ENCODE results near the gene KLK13.

Gene KLK13

DNA sequence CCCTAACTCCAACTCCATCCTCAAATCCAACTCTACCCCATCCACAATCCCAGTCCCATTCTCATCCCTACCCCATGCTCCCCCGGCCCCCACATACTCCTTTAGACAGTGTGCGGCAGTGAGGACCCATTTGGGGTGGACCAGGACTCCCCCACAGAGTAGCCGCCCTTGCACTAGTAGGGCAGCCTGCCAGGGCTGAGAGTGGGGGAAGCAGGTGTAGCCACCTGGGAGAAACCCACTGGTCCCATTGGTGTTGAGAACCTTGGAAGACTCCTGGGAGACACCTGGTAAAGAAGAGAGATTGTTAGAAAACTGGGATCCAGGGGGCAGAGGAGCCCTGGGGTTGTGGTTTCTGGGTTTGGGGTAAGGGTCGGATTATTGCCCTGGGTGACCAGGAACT lies 4.6 kb downstream of the KLK13 start:
- DNase-seq (ENCODE audit: low read depth, low spot score), result no peak
- no peak overlapping the region for H3K4me3 ChIP-seq (ENCODE audit: low read depth, low read length)
- ChIA-PET POLR2A (no interaction called here), CTCF (no interaction called here)
- TF ChIP-seq, protein P1, sequence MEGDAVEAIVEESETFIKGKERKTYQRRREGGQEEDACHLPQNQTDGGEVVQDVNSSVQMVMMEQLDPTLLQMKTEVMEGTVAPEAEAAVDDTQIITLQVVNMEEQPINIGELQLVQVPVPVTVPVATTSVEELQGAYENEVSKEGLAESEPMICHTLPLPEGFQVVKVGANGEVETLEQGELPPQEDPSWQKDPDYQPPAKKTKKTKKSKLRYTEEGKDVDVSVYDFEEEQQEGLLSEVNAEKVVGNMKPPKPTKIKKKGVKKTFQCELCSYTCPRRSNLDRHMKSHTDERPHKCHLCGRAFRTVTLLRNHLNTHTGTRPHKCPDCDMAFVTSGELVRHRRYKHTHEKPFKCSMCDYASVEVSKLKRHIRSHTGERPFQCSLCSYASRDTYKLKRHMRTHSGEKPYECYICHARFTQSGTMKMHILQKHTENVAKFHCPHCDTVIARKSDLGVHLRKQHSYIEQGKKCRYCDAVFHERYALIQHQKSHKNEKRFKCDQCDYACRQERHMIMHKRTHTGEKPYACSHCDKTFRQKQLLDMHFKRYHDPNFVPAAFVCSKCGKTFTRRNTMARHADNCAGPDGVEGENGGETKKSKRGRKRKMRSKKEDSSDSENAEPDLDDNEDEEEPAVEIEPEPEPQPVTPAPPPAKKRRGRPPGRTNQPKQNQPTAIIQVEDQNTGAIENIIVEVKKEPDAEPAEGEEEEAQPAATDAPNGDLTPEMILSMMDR (IDR thresholded peaks at IDR 0.05; ENCODE audit: insufficient read depth, low read length, missing control alignments), result no peak

DNA sequence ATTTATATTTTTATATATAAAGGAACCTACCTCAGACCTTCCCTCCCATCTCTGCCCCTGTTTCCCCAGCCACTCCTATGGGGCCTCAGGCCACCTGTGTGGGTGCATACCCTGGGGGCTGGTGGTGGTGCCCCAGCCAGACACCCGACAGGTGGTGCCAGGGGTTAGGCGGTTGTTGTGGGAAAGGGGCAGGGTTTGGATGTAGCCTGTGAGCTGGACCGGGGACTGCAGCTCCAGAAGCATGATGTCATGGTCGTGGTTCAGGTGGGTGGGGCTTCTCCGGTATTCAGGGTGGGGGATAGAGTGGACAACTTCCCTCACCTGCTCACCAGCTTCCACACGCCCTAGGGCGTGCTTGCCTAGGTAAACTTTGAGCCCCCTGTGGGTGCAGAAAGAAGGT lies 5.2 kb downstream of the KLK13 start:
- no peak for DNase-seq (ENCODE audit: low read depth, low spot score)
- ChIA-PET POLR2A (no interaction called here), CTCF (no interaction called here)
- TF ChIP-seq, protein P1 (IDR thresholded peaks at IDR 0.05; ENCODE audit: insufficient read depth, low read length, missing control alignments), result no peak
- no peak overlapping the region for H3K4me3 ChIP-seq (ENCODE audit: low read depth, low read length)

DNA sequence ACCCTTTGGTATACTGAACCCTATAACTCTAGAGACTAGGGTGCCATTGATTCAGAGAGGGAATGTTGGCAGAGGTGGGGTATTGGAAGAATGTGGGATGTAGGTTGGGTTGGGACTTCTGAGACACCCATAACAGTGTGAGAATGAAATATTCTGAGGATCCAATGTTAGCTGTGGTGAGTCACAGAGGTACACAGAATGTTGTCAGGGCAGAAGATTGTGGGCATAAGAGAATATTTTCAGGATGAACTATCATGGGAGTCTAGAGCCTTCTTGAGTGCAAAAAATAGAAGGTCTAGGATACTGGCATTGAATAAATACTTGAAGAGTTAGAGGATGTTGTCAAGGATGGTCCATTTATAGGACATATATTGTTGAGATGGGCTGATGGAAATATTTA lies 9.0 kb downstream of the KLK13 start:
- TF ChIP-seq, protein P1 (IDR thresholded peaks at IDR 0.05; ENCODE audit: insufficient read depth, low read length, missing control alignments), result no peak
- POLR2A ChIA-PET, result no interaction called here

DNA sequence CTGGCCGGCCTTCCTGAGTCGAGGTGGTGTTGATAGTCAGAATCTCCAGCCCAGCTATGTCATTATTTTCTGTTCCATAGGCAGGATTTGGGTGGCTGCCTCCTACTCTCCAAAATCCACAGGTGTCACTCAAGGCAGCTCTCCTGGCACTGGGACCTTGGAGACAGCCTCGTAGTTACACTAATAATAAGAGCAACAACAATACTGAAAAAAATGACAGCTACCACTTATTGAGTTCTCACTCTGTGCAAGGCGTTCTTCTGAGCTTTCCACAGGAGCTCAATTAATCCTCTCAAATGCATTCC lies 17.9 kb downstream of the KLK13 start:
- no peak for DNase-seq (ENCODE audit: low read depth, low spot score)
- TF ChIP-seq, protein P1 (IDR thresholded peaks at IDR 0.05; ENCODE audit: insufficient read depth, low read length, missing control alignments), result no peak
- POLR2A ChIA-PET, result no interaction called here
- H3K4me3 ChIP-seq (ENCODE audit: low read depth, low read length), result no peak overlapping the region
- CTCF ChIA-PET, result interaction anchor here (1.2 kb wide), 1 partner anchor 50 kb away, joined by 4 read pairs; no protein-coding TSS in a partner anchor

More for the DNA sequence above, 9.0 kb downstream of the KLK13 start:
- no peak overlapping the region for H3K4me3 ChIP-seq (ENCODE audit: low read depth, low read length)
- no peak for DNase-seq (ENCODE audit: low read depth, low spot score)
- CTCF ChIA-PET, result no interaction called here

DNA sequence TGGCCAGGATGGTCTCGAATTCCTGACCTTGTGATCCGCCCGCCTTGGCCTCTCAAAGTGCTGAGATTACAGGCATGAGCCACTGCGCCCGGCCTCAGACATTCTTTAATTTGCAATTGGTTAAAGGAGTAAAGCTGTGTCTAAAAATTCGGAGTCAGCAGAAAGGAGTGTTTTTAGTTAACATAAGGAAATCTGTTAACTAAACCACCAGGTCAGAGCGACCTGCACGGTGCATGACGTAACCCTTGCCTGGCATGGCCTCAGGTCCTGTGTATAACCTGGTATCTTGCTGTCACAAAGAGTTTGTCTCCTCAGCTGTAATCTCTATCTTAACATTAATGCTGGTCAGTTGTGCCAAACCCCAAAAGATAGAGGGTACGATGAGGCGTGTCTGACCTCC lies 20.6 kb downstream of the KLK13 start:
- no peak overlapping the region for H3K4me3 ChIP-seq (ENCODE audit: low read depth, low read length)
- TF ChIP-seq, protein P1 (IDR thresholded peaks at IDR 0.05; ENCODE audit: insufficient read depth, low read length, missing control alignments), result no peak
- ChIA-PET POLR2A (no interaction called here), CTCF (interaction anchor here (2.2 kb wide), 1 partner anchor 23 kb away, joined by 7 read pairs; no protein-coding TSS in a partner anchor)
- DNase-seq (ENCODE audit: low read depth, low spot score), result no peak

DNA sequence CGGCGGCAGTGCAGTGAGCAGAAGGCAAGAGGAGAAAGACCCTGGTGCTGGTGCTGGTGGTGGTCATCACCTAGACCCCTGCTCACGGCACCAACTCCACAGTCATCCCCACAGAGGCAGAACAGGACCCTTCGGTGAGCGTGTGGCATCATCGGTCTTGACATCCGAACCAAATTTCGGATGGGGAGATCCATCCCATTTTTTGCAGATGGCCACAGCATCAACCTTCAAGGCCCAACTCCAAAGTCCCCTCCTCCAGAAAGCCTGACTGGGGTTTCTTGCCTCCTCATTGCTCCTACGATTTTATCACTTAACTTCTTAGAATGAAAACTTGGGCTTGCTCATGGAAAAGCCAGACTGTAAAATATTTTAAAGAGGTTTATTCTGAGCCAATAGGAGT lies 21.4 kb downstream of the KLK13 start:
- no peak overlapping the region for H3K4me3 ChIP-seq (ENCODE audit: low read depth, low read length)
- DNase-seq (ENCODE audit: low read depth, low spot score), result no peak
- TF ChIP-seq, protein P1 (IDR thresholded peaks at IDR 0.05; ENCODE audit: insufficient read depth, low read length, missing control alignments), result no peak
- ChIA-PET CTCF (interaction anchor here (1.0 kb wide), 1 partner anchor 22 kb away, joined by 3 read pairs; no protein-coding TSS in a partner anchor), POLR2A (no interaction called here)

Measured in AG04449 (cell line).